ENCODE data around the gene ZC3H4. TPM values are rescaled to one million over a fixed set of nuclear protein-coding genes. Genes with fewer than 3 reads are reported as not detected.

ZC3H4 gene
- total and polyA plus RNA-seq, 10 of the 15 experiments (the other 5 are each of a cell fraction or from before 2014, with no cell fraction given), result 5.1 to 86.3 (median 15.5) TPM

- TF ChIP-seq ZBTB4 (CRISPR knock-in tag; IDR thresholded peaks at IDR 0.05), result no peak
- TF ChIP-seq CHD1 (IDR thresholded peaks at IDR 0.05; ENCODE audit: low read depth, low read length), result no peak; the same call in 1 of the 2 replicates
- TF ChIP-seq EP300 (IDR thresholded peaks at IDR 0.05; ENCODE audit: borderline replicate concordance in 1 of 2, control insufficient read depth in 1 of 2, low read depth in 2 of 2, low read length in 2 of 2), result no peak
- no peak for TF ChIP-seq SREBF1 (IDR thresholded peaks at IDR 0.05; ENCODE audit: low read length)
- no peak for TF ChIP-seq IRF3 (IDR thresholded peaks at IDR 0.05)
- TF ChIP-seq POU2F2 (IDR thresholded peaks at IDR 0.05; ENCODE audit: borderline replicate concordance, low read depth, low read length), result peak; percentile 70; the same call in 2 of the 3 replicates
- TF ChIP-seq PAX8 (IDR thresholded peaks at IDR 0.05), result peak; percentile 28; the same call in 1 of the 2 replicates
- TF ChIP-seq, protein P1, sequence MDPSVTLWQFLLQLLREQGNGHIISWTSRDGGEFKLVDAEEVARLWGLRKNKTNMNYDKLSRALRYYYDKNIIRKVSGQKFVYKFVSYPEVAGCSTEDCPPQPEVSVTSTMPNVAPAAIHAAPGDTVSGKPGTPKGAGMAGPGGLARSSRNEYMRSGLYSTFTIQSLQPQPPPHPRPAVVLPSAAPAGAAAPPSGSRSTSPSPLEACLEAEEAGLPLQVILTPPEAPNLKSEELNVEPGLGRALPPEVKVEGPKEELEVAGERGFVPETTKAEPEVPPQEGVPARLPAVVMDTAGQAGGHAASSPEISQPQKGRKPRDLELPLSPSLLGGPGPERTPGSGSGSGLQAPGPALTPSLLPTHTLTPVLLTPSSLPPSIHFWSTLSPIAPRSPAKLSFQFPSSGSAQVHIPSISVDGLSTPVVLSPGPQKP (IDR thresholded peaks at IDR 0.05; ENCODE audit: low read depth, low read length), result 0 out of 2 replicates have a peak, but pooled peaks have one; percentile 17
- TF ChIP-seq TCF12 (IDR thresholded peaks at IDR 0.05; ENCODE audit: low read depth, low read length), result peak; percentile 30; the same call in 1 of the 2 replicates
- no peak for TF ChIP-seq TCF3 (IDR thresholded peaks at IDR 0.05; ENCODE audit: borderline replicate concordance, insufficient read depth, low read depth, low read length)
- peak; percentile 26 for TF ChIP-seq MYC (IDR thresholded peaks at IDR 0.05; ENCODE audit: insufficient read depth, insufficient read length, insufficient replicate concordance, low read length, severe bottlenecking)
- no peak for TF ChIP-seq RELA (IDR thresholded peaks at IDR 0.05; ENCODE audit: borderline replicate concordance, partially characterized antibody)
- 0 out of 2 replicates have a peak, but pooled peaks have one; percentile 72 for TF ChIP-seq HDAC2 (IDR thresholded peaks at IDR 0.05)
- TF ChIP-seq SMAD1 (IDR thresholded peaks at IDR 0.05; ENCODE audit: low read depth, partially characterized antibody), result peak; percentile 37
- TF ChIP-seq SMARCA5 (IDR thresholded peaks at IDR 0.05), result peak; percentile 47; the same call in 1 of the 2 replicates
- TF ChIP-seq ZBED1 (IDR thresholded peaks at IDR 0.05; ENCODE audit: borderline replicate concordance), result no peak; the same call in none of the 2 replicates
- TF ChIP-seq BHLHE40 (IDR thresholded peaks at IDR 0.05; ENCODE audit: borderline replicate concordance in 1 of 2, low read depth in 2 of 2, low read length in 1 of 2), result peak in 1 of 2 experiments; percentile 38; a peak in 1 of 4 replicates
- TF ChIP-seq ESRRA (IDR thresholded peaks at IDR 0.05; ENCODE audit: low read length), result no peak
- TF ChIP-seq NR2C1 (IDR thresholded peaks at IDR 0.05), result peak; percentile 66
- TF ChIP-seq ZNF217 (IDR thresholded peaks at IDR 0.05), result no peak
These were observed 1.2 kb downstream of the ZC3H4 start (continued) for GRCh38 chr19:47112166-47112996.

All from GM12878 (cell line).